ENCODE measurements around the gene PIGX. TPM values are rescaled to one million over a fixed set of nuclear protein-coding genes. Genes with fewer than 3 reads are reported as not detected.

The PIGX gene
- total and polyA plus RNA-seq, 4 donors = 5.1 to 10.0 (median 6.6) TPM

DNA sequence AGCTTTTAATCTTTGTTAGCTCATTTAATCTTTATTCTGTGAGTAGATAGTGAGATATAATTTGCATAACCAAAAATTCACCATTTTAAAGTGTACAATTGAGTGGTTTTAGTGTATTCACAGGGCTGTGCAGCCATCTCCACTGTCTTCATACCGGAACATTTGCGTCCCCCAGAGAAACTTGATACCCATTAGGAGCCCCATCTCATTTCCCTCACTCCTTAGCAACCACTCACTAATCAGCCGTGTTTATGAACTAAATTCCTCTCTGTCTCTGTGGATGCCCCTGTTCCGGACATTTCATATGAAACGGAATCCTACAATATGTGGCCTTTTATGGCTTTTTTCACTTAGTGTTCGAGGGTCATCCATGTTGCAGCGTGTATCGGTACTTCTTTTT lies 65.7 kb downstream of the PIGX start:
- Histone ChIP-seq H3K4me3 (ENCODE audit: low read depth in 1 of 3, low read length in 3 of 3) (no peak overlapping the region), H3K27me3 (ENCODE audit: control insufficient read depth in 4 of 4, insufficient read depth in 4 of 4, low read length in 3 of 4) (no peaks in the 10 kb centered on the region), H3K4me1 (ENCODE audit: control insufficient read depth in 4 of 4, insufficient read depth in 4 of 4, low read length in 3 of 4) (peaks cover 4 to 19% (median 10%) of the 10 kb centered on the region in 4 donors), H3K27ac (ENCODE audit: low read depth in 1 of 2, low read length in 2 of 2) (no peak overlapping the region), H3K9me3 (ENCODE audit: control insufficient read depth in 4 of 4, low read length in 3 of 4) (peaks cover 0 to 2% (median 0%) of the 10 kb centered on the region in 4 donors), H3K36me3 (ENCODE audit: control insufficient read depth in 4 of 4, insufficient read depth in 3 of 4, low read depth in 1 of 4, low read length in 3 of 4) (peaks cover 0 to 8% (median 4%) of the 10 kb centered on the region in 4 donors), H3K9ac (ENCODE audit: low read depth in 1 of 2, low read length in 2 of 2) (no peak overlapping the region)
- TF ChIP-seq SP1 (IDR thresholded peaks at IDR 0.05) (no peak), RXRA (IDR thresholded peaks at IDR 0.05) (no peak)
- TF ChIP-seq, protein P1, sequence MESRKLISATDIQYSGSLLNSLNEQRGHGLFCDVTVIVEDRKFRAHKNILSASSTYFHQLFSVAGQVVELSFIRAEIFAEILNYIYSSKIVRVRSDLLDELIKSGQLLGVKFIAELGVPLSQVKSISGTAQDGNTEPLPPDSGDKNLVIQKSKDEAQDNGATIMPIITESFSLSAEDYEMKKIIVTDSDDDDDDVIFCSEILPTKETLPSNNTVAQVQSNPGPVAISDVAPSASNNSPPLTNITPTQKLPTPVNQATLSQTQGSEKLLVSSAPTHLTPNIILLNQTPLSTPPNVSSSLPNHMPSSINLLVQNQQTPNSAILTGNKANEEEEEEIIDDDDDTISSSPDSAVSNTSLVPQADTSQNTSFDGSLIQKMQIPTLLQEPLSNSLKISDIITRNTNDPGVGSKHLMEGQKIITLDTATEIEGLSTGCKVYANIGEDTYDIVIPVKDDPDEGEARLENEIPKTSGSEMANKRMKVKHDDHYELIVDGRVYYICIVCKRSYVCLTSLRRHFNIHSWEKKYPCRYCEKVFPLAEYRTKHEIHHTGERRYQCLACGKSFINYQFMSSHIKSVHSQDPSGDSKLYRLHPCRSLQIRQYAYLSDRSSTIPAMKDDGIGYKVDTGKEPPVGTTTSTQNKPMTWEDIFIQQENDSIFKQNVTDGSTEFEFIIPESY (IDR thresholded peaks at IDR 0.05) = no peak
- no peak for DNase-seq (ENCODE audit: low spot score)
- WGBS = 88% methylated on average over 8 of the region's 8 CpGs

DNA sequence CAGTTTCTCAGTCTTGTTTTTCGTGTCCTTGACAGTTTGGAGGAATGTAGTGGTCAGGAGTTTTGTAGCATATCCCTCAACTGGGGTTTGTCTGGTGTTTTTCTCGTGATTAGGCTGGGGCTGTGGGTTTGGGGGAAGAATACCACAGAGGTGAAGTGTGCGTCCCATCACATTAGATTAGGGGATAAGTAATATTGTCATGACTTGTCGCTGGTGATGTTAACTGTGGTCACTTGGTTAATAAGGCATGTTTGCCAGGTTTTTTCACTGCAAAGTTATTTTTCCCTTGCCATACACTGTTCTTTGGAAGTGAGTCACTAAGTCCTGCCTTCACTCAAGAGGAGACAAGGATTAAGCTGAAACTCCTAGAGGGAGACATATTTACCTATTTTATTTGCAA lies 66.6 kb downstream of the PIGX start:
- H3K9me3 ChIP-seq (ENCODE audit: control insufficient read depth in 4 of 4, low read length in 3 of 4) = peaks cover 0 to 2% (median 0%) of the 10 kb centered on the region in 4 donors
- no peak overlapping the region for H3K27ac ChIP-seq (ENCODE audit: low read depth in 1 of 2, low read length in 2 of 2)
- TF ChIP-seq NR2F2 (IDR thresholded peaks at IDR 0.05) = no peak
- TF ChIP-seq HNF4A (conservative IDR thresholded peaks at IDR 0.05) = no peak
- no peak for TF ChIP-seq RXRA (IDR thresholded peaks at IDR 0.05)
- TF ChIP-seq HNF4G (IDR thresholded peaks at IDR 0.05) = no peak
- no peak for TF ChIP-seq FOXA1 (IDR thresholded peaks at IDR 0.05)
- TF ChIP-seq, protein P2, sequence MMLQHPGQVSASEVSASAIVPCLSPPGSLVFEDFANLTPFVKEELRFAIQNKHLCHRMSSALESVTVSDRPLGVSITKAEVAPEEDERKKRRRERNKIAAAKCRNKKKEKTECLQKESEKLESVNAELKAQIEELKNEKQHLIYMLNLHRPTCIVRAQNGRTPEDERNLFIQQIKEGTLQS (IDR thresholded peaks at IDR 0.05) = no peak
- no peak for TF ChIP-seq RAD21 (IDR thresholded peaks at IDR 0.05)
- TF ChIP-seq, protein P3, sequence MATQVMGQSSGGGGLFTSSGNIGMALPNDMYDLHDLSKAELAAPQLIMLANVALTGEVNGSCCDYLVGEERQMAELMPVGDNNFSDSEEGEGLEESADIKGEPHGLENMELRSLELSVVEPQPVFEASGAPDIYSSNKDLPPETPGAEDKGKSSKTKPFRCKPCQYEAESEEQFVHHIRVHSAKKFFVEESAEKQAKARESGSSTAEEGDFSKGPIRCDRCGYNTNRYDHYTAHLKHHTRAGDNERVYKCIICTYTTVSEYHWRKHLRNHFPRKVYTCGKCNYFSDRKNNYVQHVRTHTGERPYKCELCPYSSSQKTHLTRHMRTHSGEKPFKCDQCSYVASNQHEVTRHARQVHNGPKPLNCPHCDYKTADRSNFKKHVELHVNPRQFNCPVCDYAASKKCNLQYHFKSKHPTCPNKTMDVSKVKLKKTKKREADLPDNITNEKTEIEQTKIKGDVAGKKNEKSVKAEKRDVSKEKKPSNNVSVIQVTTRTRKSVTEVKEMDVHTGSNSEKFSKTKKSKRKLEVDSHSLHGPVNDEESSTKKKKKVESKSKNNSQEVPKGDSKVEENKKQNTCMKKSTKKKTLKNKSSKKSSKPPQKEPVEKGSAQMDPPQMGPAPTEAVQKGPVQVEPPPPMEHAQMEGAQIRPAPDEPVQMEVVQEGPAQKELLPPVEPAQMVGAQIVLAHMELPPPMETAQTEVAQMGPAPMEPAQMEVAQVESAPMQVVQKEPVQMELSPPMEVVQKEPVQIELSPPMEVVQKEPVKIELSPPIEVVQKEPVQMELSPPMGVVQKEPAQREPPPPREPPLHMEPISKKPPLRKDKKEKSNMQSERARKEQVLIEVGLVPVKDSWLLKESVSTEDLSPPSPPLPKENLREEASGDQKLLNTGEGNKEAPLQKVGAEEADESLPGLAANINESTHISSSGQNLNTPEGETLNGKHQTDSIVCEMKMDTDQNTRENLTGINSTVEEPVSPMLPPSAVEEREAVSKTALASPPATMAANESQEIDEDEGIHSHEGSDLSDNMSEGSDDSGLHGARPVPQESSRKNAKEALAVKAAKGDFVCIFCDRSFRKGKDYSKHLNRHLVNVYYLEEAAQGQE (IDR thresholded peaks at IDR 0.05) = no peak
- TF ChIP-seq YY1 (IDR thresholded peaks at IDR 0.05) = no peak
- TF ChIP-seq, protein P4, sequence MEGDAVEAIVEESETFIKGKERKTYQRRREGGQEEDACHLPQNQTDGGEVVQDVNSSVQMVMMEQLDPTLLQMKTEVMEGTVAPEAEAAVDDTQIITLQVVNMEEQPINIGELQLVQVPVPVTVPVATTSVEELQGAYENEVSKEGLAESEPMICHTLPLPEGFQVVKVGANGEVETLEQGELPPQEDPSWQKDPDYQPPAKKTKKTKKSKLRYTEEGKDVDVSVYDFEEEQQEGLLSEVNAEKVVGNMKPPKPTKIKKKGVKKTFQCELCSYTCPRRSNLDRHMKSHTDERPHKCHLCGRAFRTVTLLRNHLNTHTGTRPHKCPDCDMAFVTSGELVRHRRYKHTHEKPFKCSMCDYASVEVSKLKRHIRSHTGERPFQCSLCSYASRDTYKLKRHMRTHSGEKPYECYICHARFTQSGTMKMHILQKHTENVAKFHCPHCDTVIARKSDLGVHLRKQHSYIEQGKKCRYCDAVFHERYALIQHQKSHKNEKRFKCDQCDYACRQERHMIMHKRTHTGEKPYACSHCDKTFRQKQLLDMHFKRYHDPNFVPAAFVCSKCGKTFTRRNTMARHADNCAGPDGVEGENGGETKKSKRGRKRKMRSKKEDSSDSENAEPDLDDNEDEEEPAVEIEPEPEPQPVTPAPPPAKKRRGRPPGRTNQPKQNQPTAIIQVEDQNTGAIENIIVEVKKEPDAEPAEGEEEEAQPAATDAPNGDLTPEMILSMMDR (IDR thresholded peaks at IDR 0.05; ENCODE audit: low read depth, low read length, missing input control) = no peak
- TF ChIP-seq GABPA (IDR thresholded peaks at IDR 0.05 in 1 of 2, conservative IDR thresholded peaks at IDR 0.05 in 1 of 2) = no peak
- no peak for TF ChIP-seq FOXA2 (IDR thresholded peaks at IDR 0.05)
- H3K27me3 ChIP-seq (ENCODE audit: control insufficient read depth in 4 of 4, insufficient read depth in 4 of 4, low read length in 3 of 4) = no peaks in the 10 kb centered on the region
- H3K36me3 ChIP-seq (ENCODE audit: control insufficient read depth in 4 of 4, insufficient read depth in 3 of 4, low read depth in 1 of 4, low read length in 3 of 4) = peaks cover 3 to 12% (median 11%) of the 10 kb centered on the region in 4 donors
- H3K4me1 ChIP-seq (ENCODE audit: control insufficient read depth in 4 of 4, insufficient read depth in 4 of 4, low read length in 3 of 4) = peaks cover 1 to 18% (median 8%) of the 10 kb centered on the region in 4 donors
- DNase-seq (ENCODE audit: low spot score) = no peak
- WGBS = 86% methylated on average over 4 of the region's 4 CpGs
- no peak overlapping the region for H3K4me3 ChIP-seq (ENCODE audit: low read depth in 1 of 3, low read length in 3 of 3)
- no peak overlapping the region for H3K9ac ChIP-seq (ENCODE audit: low read depth in 1 of 2, low read length in 2 of 2)

Measured in liver (tissue), 9 donors.